Retinal pigment epithelial cell (primary cell): ENCODE results near the gene TICAM1.
"Not testable (repeated sequence)": the region's sequence is repeated elsewhere in the genome, so short reads cannot be mapped to it uniquely, and the experiment has no call there.

ENCODE experiments used
- DNase-seq: peaks from one replicate; pipeline ENCODE4 v3.0.0-alpha.2; 2010; ENCODE audit warnings: low read depth
- H3K4me3 ChIP-seq: 2 replicates; pipeline ENCODE4 v1.5.1; 2011; ENCODE audit warnings: mild to moderate bottlenecking, low read length, control low read depth, moderate library complexity
- TF ChIP-seq, protein P1 (sequence below): conservative IDR thresholded peaks from 2 replicates; pipeline ENCODE4 v1.5.1; 2011; ENCODE audit warnings: low read depth, low read length, control low read depth, inconsistent platforms

The TICAM1 gene

DNA sequence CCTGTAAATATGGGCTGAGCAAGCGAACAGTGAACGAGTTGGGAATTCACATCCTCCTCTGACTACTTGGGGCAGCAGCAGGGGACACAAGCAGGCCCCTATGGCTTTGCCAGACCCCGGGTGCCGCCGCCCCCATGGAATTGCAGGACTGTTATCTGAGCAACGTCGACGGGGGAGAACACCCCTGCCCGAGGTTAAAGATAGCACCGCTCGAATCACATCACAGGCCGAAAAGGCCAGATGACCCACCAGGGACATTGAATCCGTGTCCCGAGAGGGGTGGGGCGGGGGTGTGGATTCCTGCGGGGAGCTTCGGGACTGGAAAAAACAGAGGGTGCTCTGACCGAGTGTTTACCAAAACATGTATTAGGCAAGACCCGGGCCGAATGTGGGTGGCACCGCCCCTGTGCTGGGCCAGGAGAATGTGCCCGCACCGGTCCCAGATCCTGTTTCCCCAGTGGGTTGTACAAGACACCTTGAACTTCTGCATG is 30.9 kb downstream of the TICAM1 start:
- H3K4me3 ChIP-seq, result no peak overlapping the region
- TF ChIP-seq, protein P1, sequence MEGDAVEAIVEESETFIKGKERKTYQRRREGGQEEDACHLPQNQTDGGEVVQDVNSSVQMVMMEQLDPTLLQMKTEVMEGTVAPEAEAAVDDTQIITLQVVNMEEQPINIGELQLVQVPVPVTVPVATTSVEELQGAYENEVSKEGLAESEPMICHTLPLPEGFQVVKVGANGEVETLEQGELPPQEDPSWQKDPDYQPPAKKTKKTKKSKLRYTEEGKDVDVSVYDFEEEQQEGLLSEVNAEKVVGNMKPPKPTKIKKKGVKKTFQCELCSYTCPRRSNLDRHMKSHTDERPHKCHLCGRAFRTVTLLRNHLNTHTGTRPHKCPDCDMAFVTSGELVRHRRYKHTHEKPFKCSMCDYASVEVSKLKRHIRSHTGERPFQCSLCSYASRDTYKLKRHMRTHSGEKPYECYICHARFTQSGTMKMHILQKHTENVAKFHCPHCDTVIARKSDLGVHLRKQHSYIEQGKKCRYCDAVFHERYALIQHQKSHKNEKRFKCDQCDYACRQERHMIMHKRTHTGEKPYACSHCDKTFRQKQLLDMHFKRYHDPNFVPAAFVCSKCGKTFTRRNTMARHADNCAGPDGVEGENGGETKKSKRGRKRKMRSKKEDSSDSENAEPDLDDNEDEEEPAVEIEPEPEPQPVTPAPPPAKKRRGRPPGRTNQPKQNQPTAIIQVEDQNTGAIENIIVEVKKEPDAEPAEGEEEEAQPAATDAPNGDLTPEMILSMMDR, result no peak
- DNase-seq, result no peak

DNA sequence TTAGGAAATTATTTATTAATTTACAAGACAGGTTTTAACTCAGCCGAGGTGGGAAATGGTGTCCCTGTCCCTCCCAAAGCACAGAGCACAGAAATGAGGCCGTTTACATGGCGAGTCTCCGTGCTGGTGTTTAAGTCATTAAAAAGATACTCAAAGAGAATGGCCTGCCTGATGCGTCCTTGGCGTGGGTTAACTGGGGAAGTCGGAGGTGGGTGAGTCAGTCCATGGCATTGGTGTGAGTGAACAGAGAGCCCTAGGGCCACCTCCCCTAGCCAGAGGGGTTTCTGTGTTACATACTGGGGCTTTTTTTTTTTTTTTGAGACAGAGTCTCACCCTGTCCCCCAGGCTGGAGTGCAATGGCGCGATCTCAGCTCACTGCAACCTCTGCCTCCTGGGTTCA is 36.1 kb downstream of the TICAM1 start:
- no peak for DNase-seq
- H3K4me3 ChIP-seq, result no peak overlapping the region
- TF ChIP-seq, protein P1, result no peak

DNA sequence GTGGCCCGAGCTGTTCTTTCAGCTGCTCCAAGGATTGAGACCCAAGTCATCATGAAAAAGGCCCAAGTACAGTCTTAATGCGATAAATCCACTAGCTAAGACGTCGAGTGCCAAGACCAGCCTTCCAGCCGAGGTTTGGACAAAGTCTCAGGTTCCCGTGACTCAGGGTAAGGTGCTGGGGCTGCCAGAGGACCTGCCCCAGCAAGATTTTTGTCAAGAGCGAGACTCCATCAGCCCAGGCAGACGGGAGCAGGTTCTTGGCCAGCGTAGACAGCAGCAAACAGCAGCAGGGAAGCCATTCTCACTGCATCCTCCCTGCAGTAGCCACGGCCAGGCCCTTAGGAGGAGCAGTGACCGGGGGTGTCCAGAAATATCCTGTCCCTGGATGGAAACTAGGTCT is 36.5 kb downstream of the TICAM1 start:
- H3K4me3 ChIP-seq, result no peak overlapping the region
- DNase-seq, result no peak
- TF ChIP-seq, protein P1, result no peak

DNA sequence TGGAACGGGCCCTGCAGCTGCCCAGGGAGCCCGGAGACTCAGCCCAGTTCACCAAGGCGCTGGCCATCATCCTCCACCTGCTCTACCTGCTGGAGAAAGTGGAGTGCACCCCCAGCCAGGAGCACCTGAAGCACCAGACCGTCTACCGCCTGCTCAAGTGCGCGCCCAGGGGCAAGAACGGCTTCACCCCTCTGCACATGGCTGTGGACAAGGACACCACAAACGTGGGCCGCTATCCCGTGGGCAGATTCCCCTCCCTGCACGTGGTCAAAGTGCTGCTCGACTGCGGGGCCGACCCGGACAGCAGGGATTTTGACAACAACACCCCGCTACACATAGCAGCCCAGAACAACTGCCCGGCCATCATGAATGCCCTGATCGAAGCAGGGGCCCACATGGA is 38.2 kb downstream of the TICAM1 start:
- H3K4me3 ChIP-seq, DNase-seq: not testable (repeated sequence)

DNA sequence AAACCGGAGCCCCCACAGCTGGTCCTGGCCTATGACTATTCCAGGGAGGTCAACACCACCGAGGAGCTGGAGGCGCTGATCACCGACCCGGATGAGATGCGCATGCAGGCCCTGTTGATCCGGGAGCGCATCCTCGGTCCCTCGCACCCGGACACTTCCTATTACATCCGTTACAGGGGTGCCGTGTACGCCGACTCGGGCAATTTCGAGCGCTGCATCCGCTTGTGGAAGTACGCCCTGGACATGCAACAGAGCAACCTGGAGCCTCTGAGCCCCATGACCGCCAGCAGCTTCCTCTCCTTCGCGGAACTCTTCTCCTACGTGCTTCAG is 38.7 kb downstream of the TICAM1 start:
- not testable (repeated sequence) for DNase-seq
- peak overlapping the region; percentile 72 for H3K4me3 ChIP-seq

DNA sequence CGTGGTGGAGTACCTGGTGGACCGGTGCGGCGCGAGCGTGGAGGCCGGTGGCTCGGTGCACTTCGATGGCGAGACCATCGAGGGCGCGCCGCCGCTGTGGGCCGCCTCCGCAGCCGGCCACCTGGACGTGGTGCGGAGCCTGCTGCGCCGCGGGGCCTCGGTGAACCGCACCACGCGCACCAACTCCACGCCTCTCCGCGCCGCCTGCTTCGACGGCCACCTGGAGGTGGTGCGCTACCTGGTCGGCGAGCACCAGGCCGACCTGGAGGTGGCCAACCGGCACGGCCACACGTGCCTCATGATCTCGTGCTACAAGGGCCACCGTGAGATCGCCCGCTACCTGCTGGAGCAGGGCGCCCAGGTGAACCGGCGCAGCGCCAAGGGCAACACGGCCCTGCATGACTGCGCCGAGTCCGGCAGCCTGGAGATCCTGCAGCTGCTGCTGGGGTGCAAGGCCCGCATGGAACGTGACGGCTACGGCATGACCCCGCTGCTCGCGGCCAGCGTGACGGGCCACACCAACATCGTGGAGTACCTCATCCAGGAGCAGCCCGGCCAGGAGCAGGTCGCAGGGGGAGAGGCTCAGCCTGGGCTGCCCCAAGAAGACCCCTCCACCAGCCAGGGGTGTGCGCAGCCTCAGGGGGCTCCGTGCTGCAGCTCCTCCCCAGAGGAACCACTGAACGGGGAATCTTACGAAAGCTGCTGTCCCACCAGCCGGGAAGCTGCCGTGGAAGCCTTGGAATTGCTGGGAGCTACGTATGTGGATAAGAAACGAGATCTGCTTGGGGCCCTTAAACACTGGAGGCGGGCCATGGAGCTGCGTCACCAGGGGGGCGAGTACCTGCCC is 39.3 kb downstream of the TICAM1 start:
- DNase-seq, result not testable (repeated sequence)
- peak overlapping the region; percentile 72 for H3K4me3 ChIP-seq

DNA sequence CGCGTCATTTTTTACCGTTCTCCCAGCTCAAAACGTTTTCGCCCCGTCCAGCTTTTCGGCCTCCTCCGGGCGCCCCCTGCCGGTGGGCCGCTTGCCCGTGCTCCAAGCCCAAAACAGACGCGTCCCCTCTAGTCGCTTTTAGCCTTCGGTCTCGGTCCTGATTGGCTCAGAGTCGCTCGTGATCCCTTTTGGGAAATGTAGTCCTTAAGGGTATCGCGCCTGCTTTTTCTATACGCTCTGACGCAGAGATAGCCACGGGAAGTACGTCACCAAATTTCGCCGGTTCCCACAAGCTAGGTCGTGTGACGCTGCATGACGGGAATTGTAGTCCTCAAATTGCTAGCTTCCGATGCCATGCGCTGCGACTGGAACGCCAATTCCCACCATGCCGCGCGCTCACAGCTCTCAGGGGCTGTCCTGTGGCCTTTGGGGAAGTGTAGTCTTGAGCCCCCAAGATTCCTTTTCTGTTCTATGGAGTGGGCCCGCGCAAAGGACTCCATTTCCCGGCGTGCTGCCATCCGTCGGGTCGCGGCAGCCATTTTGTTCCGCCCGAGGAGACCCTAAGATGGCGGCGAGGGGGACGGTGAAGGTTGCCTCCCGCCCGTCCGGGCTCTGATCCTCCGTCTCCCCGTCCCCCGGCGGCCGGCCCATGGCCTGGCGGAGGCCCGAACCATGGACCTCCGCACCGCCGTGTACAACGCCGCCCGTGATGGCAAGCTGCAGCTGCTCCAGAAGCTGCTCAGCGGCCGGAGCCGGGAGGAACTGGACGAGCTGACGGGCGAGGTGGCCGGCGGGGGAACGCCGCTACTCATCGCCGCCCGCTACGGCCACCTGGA is 40.1 kb downstream of the TICAM1 start, which contains the start of gene FEM1A:
Gene FEM1A, plus strand, starts transcription at position 552 of the 836 bp plus-strand sequence. Its CDS starts 121 bp downstream, at position 673.
- TF ChIP-seq, protein P1, result peak; percentile 98
- H3K4me3 ChIP-seq, result peak within 1 kb of the TSS; percentile 72
- DNase-seq, result peak; percentile 100

DNA sequence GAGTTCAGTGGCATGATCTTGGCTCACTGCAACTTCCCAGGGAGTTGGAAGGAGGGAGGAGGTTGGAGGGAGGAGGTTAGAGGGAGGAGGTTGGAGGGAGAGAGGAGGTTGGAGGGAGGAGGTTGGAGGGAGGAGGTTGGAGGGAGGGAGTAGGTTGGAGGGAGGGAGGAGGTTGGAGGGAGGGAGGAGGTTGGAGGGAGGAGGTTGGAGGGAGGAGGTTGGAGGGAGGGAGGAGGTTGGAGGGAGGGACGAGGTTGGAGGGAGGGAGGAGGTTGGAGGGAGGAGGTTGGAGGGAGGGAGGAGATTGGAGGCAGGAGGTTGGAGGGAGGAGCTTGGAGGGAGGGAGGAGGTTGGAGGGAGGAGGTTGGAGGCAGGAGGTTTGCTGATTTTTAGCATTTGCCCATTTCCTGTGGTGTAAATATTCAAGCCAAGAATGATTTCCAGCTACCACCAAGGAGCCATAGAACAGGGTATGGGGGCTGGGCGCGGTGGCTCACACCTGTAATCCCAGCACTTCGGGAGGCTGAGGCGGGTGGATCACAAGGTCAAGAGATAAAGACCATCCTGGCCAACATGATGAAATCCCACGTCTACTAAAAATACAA is 45.0 kb downstream of the TICAM1 start:
- not testable (repeated sequence) for H3K4me3 ChIP-seq, DNase-seq

DNA sequence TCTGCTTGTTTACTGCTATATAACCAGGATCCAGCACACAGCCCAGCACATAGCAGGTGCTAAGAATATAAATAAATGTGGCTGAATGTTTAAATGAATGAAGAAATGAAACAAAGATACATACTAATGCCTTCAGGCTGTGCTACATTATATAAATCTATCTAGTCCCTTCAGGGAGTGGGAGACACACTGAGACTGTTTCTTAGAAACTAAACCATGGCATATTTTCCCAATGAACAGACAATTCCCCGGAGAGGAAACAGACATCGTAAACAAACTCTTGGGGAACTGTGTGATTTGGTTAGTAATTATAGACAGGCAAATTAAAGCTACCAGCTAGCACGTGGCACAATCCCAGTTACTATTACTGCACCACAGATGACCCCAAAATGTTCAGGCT is 49.7 kb downstream of the TICAM1 start:
- DNase-seq, result no peak
- H3K4me3 ChIP-seq, result no peak overlapping the region
- TF ChIP-seq, protein P1, result no peak
